LNCAP (cell line): ENCODE results near the gene ARHGEF2.

ENCODE experiments used
- CTCF ChIP-seq: fragments of 450-650 bp; IDR thresholded peaks from 2 replicates; pipeline ENCODE4 v1.5.1; 2017; ENCODE audit warnings: mild to moderate bottlenecking

ARHGEF2 gene

GRCh38 chr1:155909894-155910293, 68.5 kb downstream of the ARHGEF2 start:
- TF ChIP-seq CTCF: no peak

DNA sequence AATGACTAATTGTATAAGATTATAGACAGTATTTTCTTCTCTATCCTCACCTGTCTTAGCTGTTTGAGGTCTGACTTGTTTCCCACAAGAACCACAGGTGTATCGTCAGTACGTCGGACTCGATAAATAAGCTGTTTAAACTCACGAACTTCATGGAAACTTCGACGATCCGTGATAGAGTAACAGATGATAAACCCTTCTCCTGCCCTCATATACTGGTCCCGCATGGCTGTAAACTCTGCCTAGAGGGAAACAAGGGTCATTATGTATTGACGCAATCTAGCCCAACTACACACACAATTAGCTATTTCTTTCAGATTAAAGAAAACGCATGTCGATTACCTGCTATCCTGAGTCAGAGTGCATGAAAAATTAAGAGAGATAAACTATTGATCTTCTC, 74.1 kb downstream of the ARHGEF2 start:
- no peak for TF ChIP-seq CTCF

DNA sequence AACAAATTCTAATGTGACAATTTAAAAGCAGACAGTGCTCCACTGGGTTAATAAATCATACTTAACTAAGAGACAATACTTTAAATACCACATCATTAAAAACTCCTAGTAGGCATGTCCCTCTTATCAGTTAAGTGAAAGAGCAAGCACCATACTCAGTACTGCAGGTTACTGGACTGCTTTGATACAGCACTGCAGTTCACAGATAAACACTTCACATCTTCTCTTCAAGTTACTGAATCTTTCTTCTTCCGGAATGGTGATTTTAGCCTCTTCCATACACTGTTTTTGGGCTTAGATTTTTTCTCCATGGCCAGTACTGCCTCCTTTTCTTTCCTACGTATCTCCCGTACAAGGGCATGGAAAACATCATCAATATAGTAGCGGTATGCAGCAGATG, 78.2 kb downstream of the ARHGEF2 start:
- no peak for TF ChIP-seq CTCF

- no peak for TF ChIP-seq CTCF
These were observed 78.7 kb downstream of the ARHGEF2 start for GRCh38 chr1:155899683-155900082.

DNA sequence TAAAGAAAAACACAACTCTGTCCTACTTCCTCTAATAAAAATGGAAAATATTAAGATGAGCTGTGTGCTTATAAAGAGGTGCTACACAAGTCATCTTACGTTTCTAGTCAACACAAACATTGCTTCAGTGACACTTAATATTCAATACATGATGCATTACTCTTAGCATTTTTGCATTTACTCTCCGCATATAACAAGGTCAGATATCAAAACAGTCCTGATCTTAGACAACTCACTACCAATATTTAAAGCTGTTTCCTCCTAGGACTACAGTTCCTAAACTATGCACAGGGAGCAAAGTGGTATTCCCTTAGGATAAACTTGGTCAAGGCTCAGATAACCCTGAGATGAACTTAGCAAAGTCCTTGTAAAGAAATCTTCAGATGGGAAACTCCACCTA, 79.5 kb downstream of the ARHGEF2 start:
- TF ChIP-seq CTCF: no peak

DNA sequence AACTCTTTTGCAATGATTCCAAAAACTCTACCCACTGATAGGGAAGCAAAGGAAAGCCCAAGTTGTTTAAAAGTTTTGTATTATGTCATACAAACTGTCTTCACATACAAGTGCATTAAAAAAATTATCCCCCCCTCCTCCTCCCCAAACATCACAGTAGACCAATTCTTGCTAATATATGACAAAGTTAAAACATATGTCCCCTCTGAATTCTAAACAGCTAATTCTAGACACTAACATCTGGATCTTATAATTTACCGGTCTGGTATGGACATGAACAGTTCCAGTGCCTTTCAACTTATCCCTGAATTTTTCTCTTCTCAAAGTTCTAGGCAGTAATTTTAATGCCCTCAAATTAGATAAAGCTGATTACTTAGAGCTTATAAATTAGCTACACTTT, 80.6 kb downstream of the ARHGEF2 start:
- TF ChIP-seq CTCF: no peak
